HEK293T (cell line): ENCODE measurements around the gene DCAF8.

Source experiments
- CTCF ChIA-PET: fragments of 350-600 bp; formaldehyde crosslinking; extraction: SDS; loops from one replicate; lab custom pipeline; 2021; ENCODE audit warnings: antibody characterized with exemption, inconsistent platforms; lab: Yijun Ruan, JAX
- POLR2A ChIA-PET: fragments of 350-600 bp; formaldehyde crosslinking; extraction: SDS; loops from one replicate; lab custom pipeline; 2020; ENCODE audit warnings: antibody characterized with exemption, inconsistent platforms; lab: Yijun Ruan, JAX
- DNase-seq: peaks from one replicate; pipeline ENCODE4 v3.0.0; 2012; ENCODE audit warnings: mixed read lengths; ENCODE audit errors: extremely low spot score
- ARNT ChIP-seq: fragments of 450-650 bp; IDR thresholded peaks from 2 replicates; pipeline ENCODE4 v1.6.1; 2017; ENCODE audit warnings: mild to moderate bottlenecking
- BHLHE40 ChIP-seq: fragments of 450-650 bp; IDR thresholded peaks from 2 replicates; pipeline ENCODE4 v1.6.1; 2016; ENCODE audit warnings: mild to moderate bottlenecking, moderate library complexity, borderline replicate concordance
- CTBP1 ChIP-seq: fragments of 450-650 bp; IDR thresholded peaks from 2 replicates; pipeline ENCODE4 v1.6.1; 2016; ENCODE audit warnings: borderline replicate concordance
- ELF4 ChIP-seq: fragments of 450-650 bp; IDR thresholded peaks from 2 replicates; pipeline ENCODE4 v1.6.1; 2017; ENCODE audit warnings: antibody characterized with exemption
- FOXA1 ChIP-seq: fragments of 450-650 bp; IDR thresholded peaks from 2 replicates; pipeline ENCODE4 v1.6.1; 2016; ENCODE audit warnings: mild to moderate bottlenecking
- FOXK2 ChIP-seq: fragments of 450-650 bp; IDR thresholded peaks from 2 replicates; pipeline ENCODE4 v1.6.1; 2016; ENCODE audit warnings: mild to moderate bottlenecking
- FOXM1 ChIP-seq: fragments of 450-650 bp; IDR thresholded peaks from 2 replicates; pipeline ENCODE4 v1.6.1; 2017; ENCODE audit warnings: mild to moderate bottlenecking, borderline replicate concordance
- HDGF ChIP-seq: fragments of 450-650 bp; IDR thresholded peaks from 2 replicates; pipeline ENCODE4 v1.6.1; 2017; ENCODE audit warnings: antibody characterized with exemption, borderline replicate concordance
- L3MBTL2 ChIP-seq: fragments of 450-650 bp; conservative IDR thresholded peaks from 2 replicates; pipeline ENCODE4 v1.6.1; 2016; ENCODE audit warnings: mild to moderate bottlenecking
- LEF1 ChIP-seq: fragments of 450-650 bp; IDR thresholded peaks from 2 replicates; pipeline ENCODE4 v1.6.1; 2017; ENCODE audit warnings: mild to moderate bottlenecking, borderline replicate concordance
- NFRKB ChIP-seq: fragments of 450-650 bp; IDR thresholded peaks from 2 replicates; pipeline ENCODE4 v1.6.1; 2016; ENCODE audit warnings: mild to moderate bottlenecking, moderate library complexity
- PKNOX1 ChIP-seq: fragments of 450-650 bp; IDR thresholded peaks from 2 replicates; pipeline ENCODE4 v1.6.1; 2016
- SP1 ChIP-seq: fragments of 450-650 bp; IDR thresholded peaks from 2 replicates; pipeline ENCODE4 v1.6.1; 2017
- SUZ12 ChIP-seq: fragments of 450-650 bp; IDR thresholded peaks from 2 replicates; pipeline ENCODE4 v1.6.1; 2016; ENCODE audit warnings: mild to moderate bottlenecking
- TARDBP ChIP-seq: fragments of 450-650 bp; IDR thresholded peaks from 2 replicates; pipeline ENCODE4 v1.6.1; 2016
- ZNF384 ChIP-seq: fragments of 450-650 bp; IDR thresholded peaks from 2 replicates; pipeline ENCODE4 v1.6.1; 2016

DCAF8 gene

GRCh38 chr1:160236806-160237205 lies 25.5 kb downstream of the DCAF8 start:
- ChIA-PET CTCF (no interaction called here), POLR2A (no interaction called here)
- TF ChIP-seq LEF1 = no peak
- TF ChIP-seq BHLHE40 = no peak
- TF ChIP-seq FOXM1 = no peak
- TF ChIP-seq SP1 = no peak
- TF ChIP-seq SUZ12 = no peak
- no peak for TF ChIP-seq HDGF
- TF ChIP-seq FOXK2 = no peak
- no peak for TF ChIP-seq NFRKB
- DNase-seq = no peak

GRCh38 chr1:160232911-160233310 lies 29.4 kb downstream of the DCAF8 start:
- ChIA-PET CTCF (interaction anchor here (1.1 to 1.2 kb wide), 2 partner anchors 40 kb away, joined by 3 read pairs; no protein-coding TSS in a partner anchor), POLR2A (no interaction called here)
- DNase-seq = no peak
- TF ChIP-seq ZNF384 (no peak), SUZ12 (no peak), L3MBTL2 (no peak), PKNOX1 (no peak), FOXA1 (no peak), ARNT (no peak)

- ChIA-PET CTCF (interaction anchor here (0.7 to 1.1 kb wide), 3 partner anchors 17 to 147 kb away, joined by 4 to 7 read pairs (median 4); no protein-coding TSS in a partner anchor), POLR2A (no interaction called here)
- TF ChIP-seq FOXM1 = no peak
- no peak for TF ChIP-seq CTBP1
- no peak for TF ChIP-seq L3MBTL2
- no peak for TF ChIP-seq TARDBP
- TF ChIP-seq BHLHE40 = no peak
- no peak for TF ChIP-seq FOXK2
- TF ChIP-seq SP1 = no peak
- TF ChIP-seq PKNOX1 = no peak
- TF ChIP-seq LEF1 = no peak
- TF ChIP-seq ELF4 = no peak
- no peak for TF ChIP-seq SUZ12
- TF ChIP-seq NFRKB = no peak
- TF ChIP-seq HDGF = no peak
- TF ChIP-seq ARNT = no peak
- no peak for TF ChIP-seq ZNF384
- TF ChIP-seq FOXA1 = no peak
- DNase-seq = no peak
These were observed 33.9 kb downstream of the DCAF8 start for GRCh38 chr1:160228431-160228830.

GRCh38 chr1:160227561-160227960 lies 34.8 kb downstream of the DCAF8 start:
- DNase-seq = no peak
- CTCF ChIA-PET = interaction anchor here (0.8 kb wide), 1 partner anchor 25 kb away, joined by 3 read pairs; no protein-coding TSS in a partner anchor
- TF ChIP-seq FOXK2 = no peak
- no peak for TF ChIP-seq HDGF
- no peak for TF ChIP-seq ELF4
- no peak for TF ChIP-seq L3MBTL2
- no peak for TF ChIP-seq ARNT
- TF ChIP-seq SP1 = no peak
- no peak for TF ChIP-seq FOXA1
- TF ChIP-seq TARDBP = no peak
- TF ChIP-seq NFRKB = no peak
- TF ChIP-seq LEF1 = no peak
- no peak for TF ChIP-seq PKNOX1
- no peak for TF ChIP-seq CTBP1
- POLR2A ChIA-PET = no interaction called here

GRCh38 chr1:160227034-160227433 lies 35.3 kb downstream of the DCAF8 start:
- no peak for DNase-seq
- CTCF ChIA-PET = interaction anchor here (0.8 kb wide), 1 partner anchor 25 kb away, joined by 3 read pairs; no protein-coding TSS in a partner anchor
- POLR2A ChIA-PET = no interaction called here
- TF ChIP-seq L3MBTL2 (no peak), TARDBP (no peak), NFRKB (no peak), LEF1 (no peak), ARNT (no peak), BHLHE40 (no peak)

- POLR2A ChIA-PET = no interaction called here
- no peak for DNase-seq
- CTCF ChIA-PET = no interaction called here
- no peak for TF ChIP-seq SP1
- TF ChIP-seq FOXA1 = no peak
- TF ChIP-seq ZNF384 = no peak
- no peak for TF ChIP-seq SUZ12
These were observed 35.7 kb downstream of the DCAF8 start for GRCh38 chr1:160226623-160227022.

GRCh38 chr1:160225345-160225744 lies 37.0 kb downstream of the DCAF8 start:
- ChIA-PET CTCF (interaction anchor here (1.1 kb wide), 1 partner anchor 124 kb away, joined by 3 read pairs; no protein-coding TSS in a partner anchor), POLR2A (no interaction called here)
- no peak for DNase-seq
- TF ChIP-seq HDGF (no peak), BHLHE40 (no peak), LEF1 (no peak), NFRKB (no peak), FOXK2 (no peak), L3MBTL2 (no peak), PKNOX1 (no peak), ZNF384 (no peak), FOXA1 (no peak)
